GM10248 (cell line): ENCODE results near the gene NRXN2.
"Not testable (repeated sequence)": the region's sequence is repeated elsewhere in the genome, so short reads cannot be mapped to it uniquely, and the experiment has no call there.

Experiments used
- CTCF ChIA-PET: fragments of 300-600 bp; sonication (Branson Sonifier 250); formaldehyde crosslinking; extraction: SDS; loops from one replicate; lab custom pipeline; 2021; ENCODE audit warnings: antibody characterized with exemption; lab: Yijun Ruan, JAX
- POLR2A ChIA-PET: fragments of 350-650 bp; sonication (Branson Sonifier 250); formaldehyde crosslinking; extraction: SDS; loops from one replicate; lab custom pipeline; 2020; ENCODE audit warnings: antibody characterized with exemption; lab: Yijun Ruan, JAX
- DNase-seq: peaks from one replicate; pipeline ENCODE4 v3.0.0; 2012; ENCODE audit errors: extremely low spot score
- CTCF ChIP-seq: IDR thresholded peaks from 2 replicates; pipeline ENCODE4 v1.5.1; 2012; ENCODE audit warnings: mild to moderate bottlenecking, low read depth; ENCODE audit errors: extremely low read depth, missing control alignments, control extremely low read depth

Gene NRXN2

GRCh38 chr11:64562723-64563351 lies 160.2 kb downstream of the NRXN2 start:
- no peak for TF ChIP-seq CTCF
- CTCF ChIA-PET, result no interaction called here
- no peak for DNase-seq
- POLR2A ChIA-PET, result no interaction called here

GRCh38 chr11:64561984-64562722 lies 160.8 kb downstream of the NRXN2 start:
- DNase-seq, result no peak
- ChIA-PET POLR2A (no interaction called here), CTCF (no interaction called here)
- TF ChIP-seq CTCF, result no peak

GRCh38 chr11:64561429-64561828 lies 161.6 kb downstream of the NRXN2 start:
- DNase-seq, CTCF ChIA-PET, POLR2A ChIA-PET: not testable (repeated sequence)

GRCh38 chr11:64560941-64561340 lies 162.1 kb downstream of the NRXN2 start:
- no peak for TF ChIP-seq CTCF
- ChIA-PET POLR2A (no interaction called here), CTCF (no interaction called here)
- no peak for DNase-seq

GRCh38 chr11:64560139-64560771 lies 162.7 kb downstream of the NRXN2 start:
- ChIA-PET POLR2A (no interaction called here), CTCF (no interaction called here)
- no peak for TF ChIP-seq CTCF
- no peak for DNase-seq

- no peak for TF ChIP-seq CTCF
- ChIA-PET POLR2A (no interaction called here), CTCF (interaction anchor here (1.4 kb wide), 1 partner anchor 110 kb away, joined by 5 read pairs; no protein-coding TSS in a partner anchor)
- no peak for DNase-seq
These were observed 163.5 kb downstream of the NRXN2 start for GRCh38 chr11:64559351-64560138.

GRCh38 chr11:64558869-64559268 lies 164.1 kb downstream of the NRXN2 start:
- no peak for TF ChIP-seq CTCF
- POLR2A ChIA-PET, result no interaction called here
- CTCF ChIA-PET, result interaction anchor here (1.4 kb wide), 1 partner anchor 109 kb away, joined by 5 read pairs; no protein-coding TSS in a partner anchor
- no peak for DNase-seq
